GM12865 (cell line): Measurements from ENCODE around the gene PRKCE.
A peak's percentile ranks its signal among the peaks of the same experiment; 100 is the strongest.

ENCODE experiments used
- DNase-seq: peaks from one replicate; pipeline ENCODE4 v3.0.0; 2010; ENCODE audit warnings: low read depth
- H3K4me3 ChIP-seq: 2 replicates; pipeline ENCODE4 v1.5.1; 2011; ENCODE audit warnings: mild to moderate bottlenecking, low read depth, low read length, control low read depth
- TF ChIP-seq, protein P1 (sequence below): IDR thresholded peaks from 2 replicates; pipeline ENCODE4 v1.5.1; 2011; ENCODE audit warnings: low read length, control low read depth, low read depth, inconsistent platforms; ENCODE audit not compliant: insufficient read depth; ENCODE audit errors: missing control alignments

The PRKCE gene

DNA sequence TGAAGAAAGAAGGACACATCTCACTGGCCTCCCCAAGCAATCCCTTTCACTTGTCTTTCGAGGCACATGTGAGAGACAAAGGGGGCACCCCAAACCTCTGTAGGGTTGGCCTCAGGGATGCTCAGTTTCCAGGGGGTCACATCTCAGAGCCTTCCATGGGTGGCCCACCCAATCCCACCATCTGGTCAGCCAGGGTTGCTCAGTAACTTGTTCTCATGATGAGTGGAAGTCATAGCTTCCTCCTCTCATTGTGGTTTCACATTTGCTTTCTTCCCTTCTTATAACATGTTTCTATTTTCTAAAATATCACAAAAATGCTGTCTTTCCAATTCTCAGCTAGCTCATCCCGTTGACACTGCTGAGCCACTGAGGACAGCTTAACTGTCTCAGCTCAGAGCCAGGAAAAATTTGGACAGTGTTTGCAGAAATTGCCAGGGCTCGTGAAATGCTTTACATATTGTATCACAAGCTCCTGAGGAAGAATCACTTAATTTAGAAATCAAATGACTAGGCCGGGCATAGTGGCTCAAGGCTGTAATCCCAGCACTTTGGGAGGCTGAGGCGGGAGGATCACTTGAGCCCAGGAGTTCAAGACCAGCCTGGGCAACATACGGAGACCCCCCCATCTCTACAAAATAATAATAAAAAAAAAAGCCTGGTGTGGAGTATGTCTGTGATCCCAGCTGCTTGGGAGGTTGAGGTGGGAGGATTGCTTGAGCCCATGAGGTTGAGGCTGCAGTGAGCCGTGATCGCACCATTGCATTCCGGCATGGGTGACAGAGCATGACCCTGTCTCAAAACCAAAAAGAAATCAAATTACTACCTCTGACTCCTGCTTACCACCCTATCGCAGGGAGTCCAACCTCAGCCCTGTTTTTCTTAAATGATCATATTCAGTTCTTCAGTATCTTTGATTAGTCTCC is 129.3 kb downstream of the PRKCE start:
- DNase-seq, result peak; percentile 34
- TF ChIP-seq, protein P1, sequence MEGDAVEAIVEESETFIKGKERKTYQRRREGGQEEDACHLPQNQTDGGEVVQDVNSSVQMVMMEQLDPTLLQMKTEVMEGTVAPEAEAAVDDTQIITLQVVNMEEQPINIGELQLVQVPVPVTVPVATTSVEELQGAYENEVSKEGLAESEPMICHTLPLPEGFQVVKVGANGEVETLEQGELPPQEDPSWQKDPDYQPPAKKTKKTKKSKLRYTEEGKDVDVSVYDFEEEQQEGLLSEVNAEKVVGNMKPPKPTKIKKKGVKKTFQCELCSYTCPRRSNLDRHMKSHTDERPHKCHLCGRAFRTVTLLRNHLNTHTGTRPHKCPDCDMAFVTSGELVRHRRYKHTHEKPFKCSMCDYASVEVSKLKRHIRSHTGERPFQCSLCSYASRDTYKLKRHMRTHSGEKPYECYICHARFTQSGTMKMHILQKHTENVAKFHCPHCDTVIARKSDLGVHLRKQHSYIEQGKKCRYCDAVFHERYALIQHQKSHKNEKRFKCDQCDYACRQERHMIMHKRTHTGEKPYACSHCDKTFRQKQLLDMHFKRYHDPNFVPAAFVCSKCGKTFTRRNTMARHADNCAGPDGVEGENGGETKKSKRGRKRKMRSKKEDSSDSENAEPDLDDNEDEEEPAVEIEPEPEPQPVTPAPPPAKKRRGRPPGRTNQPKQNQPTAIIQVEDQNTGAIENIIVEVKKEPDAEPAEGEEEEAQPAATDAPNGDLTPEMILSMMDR, result no peak
- no peak overlapping the region for H3K4me3 ChIP-seq

DNA sequence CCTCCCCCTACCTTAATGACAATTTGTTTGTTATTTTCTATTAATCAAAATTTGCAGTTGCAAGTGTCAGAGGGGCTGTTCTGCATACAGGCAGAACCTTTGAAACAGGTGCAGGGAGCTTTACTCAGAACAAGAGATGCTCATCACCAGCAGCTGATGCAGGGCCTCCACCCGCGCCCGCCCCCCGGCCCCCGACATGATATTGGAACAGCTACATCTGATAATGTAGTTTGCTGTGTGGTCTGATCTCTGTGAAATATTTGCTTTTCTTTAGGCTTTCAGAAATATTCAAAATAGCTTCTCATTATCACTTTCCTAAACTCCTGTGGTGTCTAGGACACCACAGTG is 130.0 kb downstream of the PRKCE start:
- no peak overlapping the region for H3K4me3 ChIP-seq
- TF ChIP-seq, protein P1, result no peak
- peak; percentile 20 for DNase-seq

DNA sequence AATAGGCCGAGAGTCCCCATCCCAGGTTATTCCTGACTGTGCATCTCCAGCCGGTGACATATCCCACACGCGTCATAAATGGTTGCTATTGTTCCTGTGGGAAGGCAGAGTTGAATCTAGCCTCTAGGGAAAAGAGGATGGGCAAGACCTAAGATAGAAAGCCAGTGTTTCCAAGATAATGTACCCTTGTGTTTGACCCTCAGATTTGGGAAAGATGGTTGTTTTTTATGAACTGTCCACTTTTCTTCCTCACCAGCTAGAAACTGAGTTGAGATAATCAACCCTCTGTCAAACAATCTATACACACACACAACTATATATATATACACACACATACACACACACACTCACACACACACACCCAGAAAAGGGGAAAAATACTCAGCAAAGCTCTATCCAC is 131.0 kb downstream of the PRKCE start:
- no peak for DNase-seq
- no peak overlapping the region for H3K4me3 ChIP-seq
- TF ChIP-seq, protein P1, result no peak

DNA sequence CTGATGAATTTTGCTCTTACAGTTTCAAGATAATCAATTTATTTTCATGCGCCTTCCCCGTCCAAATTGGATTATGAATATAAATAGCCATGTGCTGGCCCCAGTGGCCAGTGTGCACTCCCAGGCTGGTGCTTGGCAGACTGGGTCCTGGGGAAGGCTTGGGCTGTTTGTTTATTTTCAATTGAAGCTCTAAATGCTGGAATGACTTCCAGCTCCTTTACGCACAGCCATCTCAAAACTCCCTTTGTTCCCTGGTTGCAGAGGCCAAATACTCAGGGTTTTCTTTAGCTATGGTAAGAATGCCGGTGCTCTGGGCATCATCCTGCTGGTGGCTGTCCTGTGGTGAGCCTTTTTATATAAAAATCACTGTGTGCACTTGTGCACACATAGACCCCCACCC is 131.5 kb downstream of the PRKCE start:
- TF ChIP-seq, protein P1, result no peak

DNA sequence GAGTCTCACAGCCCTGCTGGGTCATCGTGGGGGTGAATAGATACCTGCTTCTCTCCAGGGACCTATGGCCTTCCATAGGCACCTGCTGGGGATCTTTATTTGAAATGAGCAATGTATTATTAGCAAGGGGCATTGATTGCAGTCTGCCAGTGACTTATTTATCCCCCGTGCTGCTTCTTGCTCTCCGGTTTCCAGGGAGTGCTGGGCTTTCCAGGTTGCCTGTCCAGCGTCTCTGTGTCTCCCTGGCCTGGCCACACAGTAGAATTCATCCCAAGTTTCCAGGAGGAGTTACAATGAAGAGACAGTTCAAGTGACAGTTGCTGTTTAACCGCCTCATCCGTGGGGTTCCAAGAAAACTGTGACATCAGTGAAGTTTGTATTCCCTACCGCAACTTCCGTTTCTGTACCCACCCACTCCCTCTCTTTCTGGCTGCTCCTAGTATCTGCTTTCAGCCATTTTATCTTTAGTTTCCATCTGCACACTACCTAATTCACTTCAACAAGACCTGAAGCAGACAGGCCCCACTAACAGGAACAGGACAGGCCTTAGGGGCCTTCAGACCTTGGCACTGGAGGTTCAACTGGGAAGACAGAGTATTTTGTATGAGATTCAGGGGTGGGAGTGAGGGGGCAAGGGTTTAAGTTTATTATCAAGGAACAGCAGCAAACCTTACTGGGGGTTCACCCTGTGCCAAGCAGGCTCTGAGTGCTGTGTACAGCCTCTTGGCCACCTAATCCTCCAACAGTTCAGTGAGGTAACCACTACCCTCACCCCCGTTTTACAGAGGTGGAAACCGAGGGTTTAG is 134.8 kb downstream of the PRKCE start:
- DNase-seq, result no peak
- H3K4me3 ChIP-seq, result no peak overlapping the region
- TF ChIP-seq, protein P1, result no peak

More for the DNA sequence above, 131.5 kb downstream of the PRKCE start:
- no peak overlapping the region for H3K4me3 ChIP-seq
- no peak for DNase-seq

DNA sequence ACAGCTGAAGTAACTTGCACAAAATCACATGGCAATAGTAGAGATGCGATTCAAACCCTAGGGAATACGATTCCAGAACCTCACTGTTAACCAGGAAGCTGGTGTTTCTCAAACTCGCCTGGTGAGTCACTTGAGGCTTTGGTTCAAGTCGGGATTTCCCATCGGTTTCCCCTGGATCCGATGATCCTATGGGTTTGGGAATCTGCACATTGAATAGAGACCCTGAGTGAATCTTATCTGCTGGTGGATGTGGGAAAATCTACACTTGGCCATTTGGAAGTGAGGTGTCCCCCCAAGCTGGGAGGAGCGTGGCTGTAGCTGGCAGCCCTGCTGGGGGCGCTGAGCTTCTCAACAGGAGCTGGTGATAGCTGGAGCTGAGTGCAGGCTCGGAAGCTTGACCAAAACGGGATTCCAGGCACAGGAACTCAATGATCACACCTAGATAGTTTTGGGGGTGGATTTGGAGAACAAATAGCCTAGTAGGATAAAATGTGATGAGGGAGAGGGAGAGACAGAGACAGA is 135.4 kb downstream of the PRKCE start:
- no peak for DNase-seq
- TF ChIP-seq, protein P1, result no peak
- no peak overlapping the region for H3K4me3 ChIP-seq
